Stomach (tissue), 4 donors: ENCODE measurements around the gene LCORL.

Experiments used
- CTCF ChIP-seq, 7 experiments: fragments of 450-650 bp in 4 of 7; fragments of 200-600 bp in 3 of 7; sonication (generic) in 3 of 7; IDR thresholded peaks; one replicate each; pipeline ENCODE4 v1.5.1; 2016 to 2019; ENCODE audit warnings: antibody characterized with exemption in 7 of 7, control low read depth in 2 of 7, mild to moderate bottlenecking in 1 of 7
- POLR2A ChIP-seq, 4 donors: fragments of 450-650 bp; IDR thresholded peaks; one replicate each; pipeline ENCODE4 v1.6.1; 2016; ENCODE audit warnings: antibody characterized with exemption in 4 of 4, control low read depth in 2 of 4, mild to moderate bottlenecking in 1 of 4, moderate library complexity in 1 of 4

- TF ChIP-seq CTCF (IDR thresholded peaks at IDR 0.05) (no peak), POLR2A (IDR thresholded peaks at IDR 0.05) (no peak)
Measured at GRCh38 chr4:18051281-18051680, 29.7 kb upstream of the LCORL start.
